HEK293 (cell line): ENCODE results near the gene ZSWIM6.

ENCODE experiments used
- CTCF ChIA-PET: fragments of 350-600 bp; formaldehyde crosslinking; extraction: SDS; loops from one replicate; lab custom pipeline; 2021; ENCODE audit warnings: antibody characterized with exemption; lab: Yijun Ruan, JAX
- POLR2A ChIA-PET: fragments of 300-600 bp; formaldehyde crosslinking; extraction: SDS; loops from one replicate; lab custom pipeline; 2020; ENCODE audit warnings: antibody characterized with exemption, inconsistent platforms; lab: Yijun Ruan, JAX
- H3K27ac ChIP-seq: fragments of 200-500 bp; sonication (Bioruptor generic); 2 replicates; pipeline ENCODE4 v1.5.1; 2014; ENCODE audit warnings: low read depth, low read length, control low read depth, inconsistent platforms; ENCODE audit errors: extremely low read depth
- H3K36me3 ChIP-seq, 2 experiments: fragments of 200-500 bp in 1 of 2; sonication (Bioruptor generic) in 1 of 2; 1 replicate in 1 of 2; 2 replicates in 1 of 2; pipeline ENCODE4 v1.5.1; 2014 to 2017; ENCODE audit warnings: inconsistent platforms in 2 of 2, low read length in 2 of 2; ENCODE audit not compliant: control insufficient read depth in 2 of 2, insufficient read depth in 1 of 2
- H3K4me1 ChIP-seq: fragments of 200-500 bp; sonication (Bioruptor generic); 2 replicates; pipeline ENCODE4 v1.5.1; 2014; ENCODE audit warnings: mild to moderate bottlenecking, low read length, inconsistent platforms; ENCODE audit not compliant: control insufficient read depth, insufficient read depth
- H3K4me3 ChIP-seq: 2 replicates; pipeline ENCODE4 v1.5.1; 2011; ENCODE audit warnings: low read depth, mild to moderate bottlenecking, control low read depth, low read length, moderate library complexity
- H3K9me3 ChIP-seq: fragments of 200-500 bp; sonication (Bioruptor generic); 2 replicates; pipeline ENCODE4 v1.5.1; 2014; ENCODE audit warnings: low read depth, low read length, inconsistent platforms; ENCODE audit not compliant: control insufficient read depth, insufficient read depth
- FEZF1 ChIP-seq: fragments of 450-650 bp; formaldehyde crosslinking; IDR thresholded peaks from 2 replicates; pipeline ENCODE4 v1.5.1; 2016; ENCODE audit warnings: missing biosample characterization, missing genetic modification characterization
- HOXC10 ChIP-seq: sonication (generic); formaldehyde crosslinking; IDR thresholded peaks from 2 replicates; pipeline ENCODE4 v1.8.1; 2023; ENCODE audit warnings: mild to moderate bottlenecking, missing genetic modification reagents
- PRDM1 ChIP-seq: fragments of 450-650 bp; formaldehyde crosslinking; IDR thresholded peaks from 2 replicates; pipeline ENCODE4; 2016; ENCODE audit warnings: missing biosample characterization, missing genetic modification characterization
- PRDM6 ChIP-seq: fragments of 450-650 bp; formaldehyde crosslinking; IDR thresholded peaks from 2 replicates; pipeline ENCODE4 v1.5.1; 2017; ENCODE audit warnings: missing biosample characterization, missing genetic modification characterization
- TSHZ1 ChIP-seq: fragments of 450-650 bp; formaldehyde crosslinking; IDR thresholded peaks from 2 replicates; pipeline ENCODE4 v1.5.1; 2016; ENCODE audit warnings: missing biosample characterization, missing genetic modification characterization, borderline replicate concordance
- ZBTB6 ChIP-seq: fragments of 450-650 bp; formaldehyde crosslinking; IDR thresholded peaks from 2 replicates; pipeline ENCODE4 v1.5.1; 2017; ENCODE audit warnings: missing biosample characterization, missing genetic modification characterization
- ZNF140 ChIP-seq: fragments of 450-650 bp; formaldehyde crosslinking; IDR thresholded peaks from 2 replicates; pipeline ENCODE4 v1.5.1; 2016; ENCODE audit warnings: missing biosample characterization, missing genetic modification characterization
- ZNF146 ChIP-seq: fragments of 450-650 bp; formaldehyde crosslinking; IDR thresholded peaks from 2 replicates; pipeline ENCODE4 v1.5.1; 2016; ENCODE audit warnings: missing biosample characterization, missing genetic modification characterization
- ZNF18 ChIP-seq: fragments of 450-650 bp; formaldehyde crosslinking; IDR thresholded peaks from 2 replicates; pipeline ENCODE4 v1.5.1; 2016; ENCODE audit warnings: missing biosample characterization, missing genetic modification characterization
- ZNF221 ChIP-seq: fragments of 450-650 bp; formaldehyde crosslinking; IDR thresholded peaks from 2 replicates; pipeline ENCODE4 v1.5.1; 2017; ENCODE audit warnings: missing biosample characterization, missing genetic modification characterization, borderline replicate concordance
- ZNF292 ChIP-seq: fragments of 450-650 bp; formaldehyde crosslinking; IDR thresholded peaks from 2 replicates; pipeline ENCODE4 v1.5.1; 2016; ENCODE audit warnings: low read depth, missing biosample characterization, missing genetic modification characterization, borderline replicate concordance
- ZNF302 ChIP-seq: fragments of 450-650 bp; formaldehyde crosslinking; IDR thresholded peaks from 2 replicates; pipeline ENCODE4 v1.5.1; 2016; ENCODE audit warnings: missing biosample characterization, missing genetic modification characterization, low read depth
- ZNF350 ChIP-seq: fragments of 450-650 bp; formaldehyde crosslinking; IDR thresholded peaks from 2 replicates; pipeline ENCODE4 v1.5.0; 2017; ENCODE audit warnings: missing biosample characterization, mild to moderate bottlenecking, missing genetic modification characterization
- ZNF791 ChIP-seq: fragments of 450-650 bp; formaldehyde crosslinking; IDR thresholded peaks from 2 replicates; pipeline ENCODE4 v1.5.1; 2016; ENCODE audit warnings: missing biosample characterization, missing genetic modification characterization
- ZXDB ChIP-seq: fragments of 450-650 bp; formaldehyde crosslinking; IDR thresholded peaks from 2 replicates; pipeline ENCODE4 v1.5.1; 2016; ENCODE audit warnings: missing biosample characterization, missing genetic modification characterization

The ZSWIM6 gene

GRCh38 chr5:61366497-61367240 lies 34.6 kb downstream of the ZSWIM6 start (continued):
- no peak for TF ChIP-seq ZNF791
- no peak for TF ChIP-seq TSHZ1 (tag by site-specific recombination)
- no peak for TF ChIP-seq ZNF302 (tag by site-specific recombination)

GRCh38 chr5:61370506-61370905 lies 38.4 kb downstream of the ZSWIM6 start:
- Histone ChIP-seq H3K9me3 (no peaks in the 10 kb centered on the region), H3K36me3 (no peaks in the 10 kb centered on the region), H3K4me3 (no peak overlapping the region), H3K27ac (no peak overlapping the region), H3K4me1 (peaks cover 9% of the 10 kb centered on the region)
- CTCF ChIA-PET = no interaction called here
- no peak for TF ChIP-seq ZXDB
- POLR2A ChIA-PET = no interaction called here

- TF ChIP-seq FEZF1 (tag by site-specific recombination) (peak; percentile 19; the same call in 1 of the 2 replicates), PRDM6 (tag by site-specific recombination) (peak; percentile 59; the same call in 1 of the 2 replicates), HOXC10 (CRISPR knock-in tag) (no peak), PRDM1 (tag by site-specific recombination) (peak; percentile 13; the same call in 1 of the 2 replicates), ZNF350 (tag by site-specific recombination) (no peak)
- no peaks in the 10 kb centered on the region for H3K9me3 ChIP-seq
- H3K4me3 ChIP-seq = no peak overlapping the region
- peaks cover 9% of the 10 kb centered on the region for H3K4me1 ChIP-seq
- POLR2A ChIA-PET = interaction anchor here (0.9 kb wide), 1 partner anchor 40 kb away, joined by 4 read pairs; the partner anchor contains the start of gene ZSWIM6
- H3K36me3 ChIP-seq = no peaks in the 10 kb centered on the region
- CTCF ChIA-PET = no interaction called here
- H3K27ac ChIP-seq = no peak overlapping the region
Observed at GRCh38 chr5:61371474-61371873, 39.4 kb downstream of the ZSWIM6 start.

GRCh38 chr5:61379677-61380076 lies 47.6 kb downstream of the ZSWIM6 start:
- CTCF ChIA-PET = interaction anchor here (0.6 kb wide), 2 partner anchors 49 to 348 kb away, joined by 3 read pairs; no protein-coding TSS in a partner anchor
- H3K4me1 ChIP-seq = no peaks in the 10 kb centered on the region
- TF ChIP-seq ZBTB6 (tag by site-specific recombination) (no peak), ZNF140 (tag by site-specific recombination) (no peak), ZNF221 (tag by site-specific recombination) (no peak), ZNF146 (tag by site-specific recombination) (no peak), ZNF292 (tag by site-specific recombination) (no peak), ZNF18 (tag by site-specific recombination) (no peak)
- H3K4me3 ChIP-seq = no peak overlapping the region
- POLR2A ChIA-PET = no interaction called here
- H3K36me3 ChIP-seq = no peaks in the 10 kb centered on the region; a peak in 1 of 3 replicates
- H3K27ac ChIP-seq = no peak overlapping the region
- no peaks in the 10 kb centered on the region for H3K9me3 ChIP-seq
